Spleen (tissue), 11 donors: Measurements from ENCODE around the gene ADAP1. TPM values are rescaled to one million over a fixed set of nuclear protein-coding genes. Genes with fewer than 3 reads are reported as not detected.
A peak's percentile ranks its signal among the peaks of the same experiment; 100 is the strongest.

ENCODE experiments used
- DNase-seq: peaks from one replicate; pipeline ENCODE4 v3.0.0-alpha.2; 2020
- H3K27ac ChIP-seq, 8 donors: fragments of 200-600 bp; sonication (generic) in 7 of 8; 1 replicate in 4 of 8; 2 replicates in 4 of 8; pipeline versions ENCODE4 v1.5.0 to v1.8.0; 2016 to 2021; ENCODE audit warnings: inconsistent platforms in 4 of 8, mild to moderate bottlenecking in 4 of 8, moderate library complexity in 1 of 8
- H3K27me3 ChIP-seq, 7 donors: fragments of 200-600 bp; sonication (generic) in 6 of 7; replicated peaks in 1 of 7; 1 replicate in 4 of 7; 2 replicates in 3 of 7; pipeline versions ENCODE4 v1.5.0 to v1.8.0; 2016 to 2021; ENCODE audit warnings: inconsistent platforms in 3 of 7, mild to moderate bottlenecking in 1 of 7
- H3K36me3 ChIP-seq, 6 donors: fragments of 200-600 bp; sonication (generic) in 5 of 6; 1 replicate in 4 of 6; 2 replicates in 2 of 6; pipeline versions ENCODE4 v1.5.0 to v1.8.0; 2016 to 2021; ENCODE audit warnings: inconsistent platforms in 2 of 6
- H3K4me1 ChIP-seq, 6 donors: fragments of 200-600 bp; sonication (generic) in 5 of 6; 1 replicate in 3 of 6; 2 replicates in 3 of 6; pipeline versions ENCODE4 v1.5.0 to v1.8.0; 2016 to 2021; ENCODE audit warnings: inconsistent platforms in 3 of 6
- H3K4me3 ChIP-seq, 8 donors: fragments of 200-600 bp; sonication (generic) in 7 of 8; 1 replicate in 4 of 8; 2 replicates in 4 of 8; pipeline versions ENCODE4 v1.5.0 to v1.8.0; 2016 to 2021; ENCODE audit warnings: inconsistent platforms in 4 of 8, mild to moderate bottlenecking in 4 of 8, moderate library complexity in 2 of 8
- H3K9me3 ChIP-seq, 8 donors: fragments of 200-600 bp; sonication (generic) in 7 of 8; 1 replicate in 4 of 8; 2 replicates in 4 of 8; pipeline versions ENCODE4 v1.5.0 to v1.8.0; 2016 to 2021; ENCODE audit warnings: inconsistent platforms in 4 of 8
- POLR2A ChIP-seq, 3 donors: fragments of 450-650 bp; IDR thresholded peaks; one replicate each; pipeline ENCODE4 v1.5.1; 2017; ENCODE audit warnings: antibody characterized with exemption in 3 of 3, mild to moderate bottlenecking in 1 of 3
- POLR2AphosphoS5 ChIP-seq, 3 donors: sonication (generic); formaldehyde crosslinking; IDR thresholded peaks; one replicate each; pipeline ENCODE4 v1.5.1; 2017; ENCODE audit warnings: antibody characterized with exemption in 3 of 3
- WGBS, 5 donors: extraction: QIAGEN DNeasy Blood & Tissue Kit in 3 of 5; methylation state at CpG; one replicate each; pipeline versions ENCODE4 v1.1.5 to v1.1.7; 2013 to 2018; 5-methylcytosine and 5-hydroxymethylcytosine counted together
- intact Hi-C: fragments of 100-400 bp; cut with DNase I; formaldehyde crosslinking; loops from one replicate; pipeline ENCODE4 v1.15.0; 2023; ENCODE audit warnings: low total_unique reads
- polyA plus RNA-seq, 3 donors: library from polyadenylated mRNA; stranded (reverse); fragments of 200-250 nt; gene quantifications; one replicate each; pipeline ENCODE4 v1.2.1, GENCODE V29; 2013
- total RNA-seq, 7 donors: library from RNA; depleted of rRNA in 3 of 7; stranded (reverse); fragments of >200 nt in 3 of 7; fragmentation: NEBNext Ultra II Directional in 4 of 7; extraction: Animal tissue kit (Norgen Biotek cat#: 25700) in 4 of 7; gene quantifications; one replicate each; pipeline versions ENCODE4 v1.1.0 to v1.2.1, GENCODE V29; 2016 to 2021
- TF ChIP-seq, protein P1 (sequence below), 11 experiments: fragments of 200-600 bp in 7 of 11; fragments of 450-650 bp in 4 of 11; sonication (generic) in 4 of 11; IDR thresholded peaks in 8 of 11; conservative IDR thresholded peaks in 3 of 11; 1 replicate in 7 of 11; 2 replicates in 4 of 11; pipeline versions ENCODE4 v1.4.0 to v1.8.0; 2016 to 2021; ENCODE audit warnings: antibody characterized with exemption in 11 of 11, inconsistent platforms in 4 of 11, mild to moderate bottlenecking in 1 of 11
- donor health status: healthy with polysubstance abuse.
- donor health status: DM: no; HTN: no; CAD: no; lungs with moderate emphysema.
- donor health status: DM: no; HTN: no; CAD: no.
- donor health status: Bipolar disorder and iron deficiency.
- donor health status: healthy.
- donor health status: DM: no; HTN: no; CAD: no.
- donor health status: DM: yes; HTN: yes; CAD: no.

ADAP1 gene
- total and polyA plus RNA-seq, 10 donors, result 8.7 to 38.6 (median 22.7) TPM

DNA sequence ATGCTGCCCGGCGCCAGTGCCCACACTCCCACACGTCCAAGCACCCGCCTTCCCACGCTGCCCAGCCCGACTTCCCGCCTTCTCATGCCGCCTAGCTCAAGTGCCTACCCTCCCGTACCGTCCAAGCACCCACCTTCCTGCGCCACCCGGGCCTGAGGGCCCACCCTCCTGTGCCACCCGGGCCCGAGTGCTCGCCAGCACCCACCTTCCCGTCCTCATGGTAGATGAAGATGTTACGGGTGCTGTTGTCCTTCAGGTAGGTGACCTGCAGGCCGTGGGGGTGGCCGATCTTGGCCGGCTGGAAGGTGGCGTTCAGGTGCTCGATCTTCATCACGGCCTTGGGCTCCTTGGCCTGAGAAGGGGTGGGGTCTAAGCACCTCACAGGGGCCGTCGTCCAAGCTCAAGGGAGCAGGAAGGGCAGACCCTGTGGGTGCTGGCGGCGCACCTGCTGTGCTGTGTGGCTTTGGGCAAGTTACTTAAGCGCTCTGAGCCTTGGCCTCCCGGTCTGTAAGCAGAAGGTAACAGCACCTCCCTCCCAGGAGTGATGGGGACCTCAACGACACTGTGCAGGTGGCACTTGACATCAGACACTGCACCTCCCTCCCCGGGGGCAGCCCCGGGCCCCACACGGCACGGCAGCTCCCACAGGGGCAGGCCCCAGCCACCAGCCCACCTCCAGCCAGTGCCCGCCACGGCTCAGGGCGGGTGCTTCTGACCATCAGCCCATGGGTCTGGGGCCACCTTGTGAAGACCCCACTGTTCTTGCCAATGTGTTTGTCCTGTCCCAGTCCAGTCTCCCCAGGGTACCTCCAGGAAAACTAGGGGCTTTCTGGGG, 50.3 kb downstream of the ADAP1 start:
- Histone ChIP-seq H3K36me3 (peaks cover 0 to 49% (median 0%) of the 10 kb centered on the region in 6 donors), H3K27me3 (peaks cover 0 to 17% (median 0%) of the 10 kb centered on the region in 7 donors), H3K27ac (peak overlapping the region in 5 of 8 donors; percentile 1 to 44 (median 31)), H3K9me3 (no peaks in the 10 kb centered on the region), H3K4me1 (peaks cover 4 to 47% (median 19%) of the 10 kb centered on the region in 6 donors), H3K4me3 (no peak overlapping the region)
- WGBS, 5 donors, result 88 to 92% (median 88%) methylated on average over 25 to 37 of the region's 37 CpGs
- no peak for DNase-seq
- TF ChIP-seq POLR2AphosphoS5 (IDR thresholded peaks at IDR 0.05) (peak in 1 of 3 donors; percentile 17), POLR2A (IDR thresholded peaks at IDR 0.05) (no peak)
- TF ChIP-seq, protein P1, sequence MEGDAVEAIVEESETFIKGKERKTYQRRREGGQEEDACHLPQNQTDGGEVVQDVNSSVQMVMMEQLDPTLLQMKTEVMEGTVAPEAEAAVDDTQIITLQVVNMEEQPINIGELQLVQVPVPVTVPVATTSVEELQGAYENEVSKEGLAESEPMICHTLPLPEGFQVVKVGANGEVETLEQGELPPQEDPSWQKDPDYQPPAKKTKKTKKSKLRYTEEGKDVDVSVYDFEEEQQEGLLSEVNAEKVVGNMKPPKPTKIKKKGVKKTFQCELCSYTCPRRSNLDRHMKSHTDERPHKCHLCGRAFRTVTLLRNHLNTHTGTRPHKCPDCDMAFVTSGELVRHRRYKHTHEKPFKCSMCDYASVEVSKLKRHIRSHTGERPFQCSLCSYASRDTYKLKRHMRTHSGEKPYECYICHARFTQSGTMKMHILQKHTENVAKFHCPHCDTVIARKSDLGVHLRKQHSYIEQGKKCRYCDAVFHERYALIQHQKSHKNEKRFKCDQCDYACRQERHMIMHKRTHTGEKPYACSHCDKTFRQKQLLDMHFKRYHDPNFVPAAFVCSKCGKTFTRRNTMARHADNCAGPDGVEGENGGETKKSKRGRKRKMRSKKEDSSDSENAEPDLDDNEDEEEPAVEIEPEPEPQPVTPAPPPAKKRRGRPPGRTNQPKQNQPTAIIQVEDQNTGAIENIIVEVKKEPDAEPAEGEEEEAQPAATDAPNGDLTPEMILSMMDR (IDR thresholded peaks at IDR 0.05 in 8 of 11, conservative IDR thresholded peaks at IDR 0.05 in 3 of 11), result no peak
- intact Hi-C loops, result loop anchor here (10.0 kb wide), 1 partner anchor 51 kb away; the partner anchor contains the start of gene ADAP1

DNA sequence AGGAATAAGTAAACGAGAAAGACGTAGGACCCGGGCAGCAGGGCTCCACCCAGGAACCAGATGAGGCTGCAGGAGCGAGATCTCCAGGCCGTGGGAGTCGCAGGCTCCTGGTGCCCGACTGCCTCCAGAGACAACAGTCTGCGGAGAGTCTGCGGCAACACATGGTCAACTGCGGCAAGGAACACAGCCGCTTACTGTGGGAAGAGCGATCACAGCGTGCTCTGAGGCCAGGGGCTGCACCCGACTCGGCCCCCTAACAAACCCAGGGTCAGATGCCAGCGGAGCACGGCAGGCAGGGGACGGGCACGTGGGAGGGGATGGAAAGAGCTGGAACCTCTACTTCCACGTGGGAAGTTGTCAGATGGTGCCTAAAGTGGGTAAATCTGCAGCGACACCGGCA, 51.5 kb downstream of the ADAP1 start:
- intact Hi-C loops, result loop anchor here (10.0 kb wide), 1 partner anchor 52 kb away; the partner anchor contains the start of gene ADAP1
- H3K4me3 ChIP-seq, result no peak overlapping the region
- H3K4me1 ChIP-seq, result peaks cover 0 to 49% (median 17%) of the 10 kb centered on the region in 6 donors
- WGBS, 5 donors, result 87 to 92% (median 90%) methylated on average over 22 of the region's 22 CpGs
- H3K9me3 ChIP-seq, result no peaks in the 10 kb centered on the region
- H3K36me3 ChIP-seq, result peaks cover 0 to 60% (median 9%) of the 10 kb centered on the region in 6 donors
- peaks cover 0 to 17% (median 0%) of the 10 kb centered on the region in 7 donors for H3K27me3 ChIP-seq
- TF ChIP-seq POLR2AphosphoS5 (IDR thresholded peaks at IDR 0.05) (no peak), POLR2A (IDR thresholded peaks at IDR 0.05) (no peak)
- TF ChIP-seq, protein P1 (IDR thresholded peaks at IDR 0.05 in 8 of 11, conservative IDR thresholded peaks at IDR 0.05 in 3 of 11), result no peak
- DNase-seq, result no peak
- H3K27ac ChIP-seq, result no peak overlapping the region

DNA sequence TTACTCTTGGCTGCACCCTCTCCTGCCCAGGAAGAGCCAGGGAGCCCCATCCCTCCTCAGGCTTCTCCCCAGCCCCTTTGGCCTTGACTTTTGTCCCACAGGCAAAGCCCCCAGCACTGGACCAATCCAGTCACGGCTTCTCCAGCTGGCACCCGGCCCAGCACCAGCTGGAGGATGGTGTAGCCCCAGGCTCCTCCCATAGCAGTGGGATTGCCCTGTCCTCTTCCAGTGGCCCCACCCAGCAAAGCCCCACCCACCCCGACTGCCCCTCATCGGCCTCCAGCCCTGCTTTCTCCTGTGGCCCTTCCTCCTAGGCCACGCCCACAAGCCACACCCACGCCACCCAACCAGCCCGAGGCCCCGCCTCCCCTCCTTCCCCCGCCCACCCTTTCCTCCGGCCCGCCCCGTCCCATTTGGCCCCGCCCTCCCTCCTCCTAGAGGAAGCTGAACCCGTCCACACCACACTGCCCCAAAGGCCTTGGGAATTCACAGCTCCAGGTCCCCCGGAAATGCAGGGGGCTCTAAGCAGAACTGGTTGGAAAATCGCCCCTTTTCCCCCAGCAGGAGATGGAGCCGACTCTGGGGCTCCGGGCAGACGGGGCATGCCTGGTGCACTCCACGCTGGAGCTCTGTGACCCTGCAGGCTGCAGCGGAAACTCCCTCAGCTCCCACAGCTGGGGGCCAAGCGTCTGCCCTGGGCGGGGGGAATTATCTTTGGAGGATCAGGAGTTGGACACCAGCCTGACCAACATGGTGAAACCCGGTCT, 52.9 kb downstream of the ADAP1 start:
- Histone ChIP-seq H3K4me3 (peak overlapping the region in 1 of 8 donors; percentile 32), H3K27ac (peak overlapping the region in 7 of 8 donors; percentile 20 to 65 (median 53)), H3K9me3 (no peaks in the 10 kb centered on the region), H3K27me3 (peaks cover 0 to 17% (median 0%) of the 10 kb centered on the region in 7 donors), H3K4me1 (peaks cover 0 to 47% (median 19%) of the 10 kb centered on the region in 6 donors), H3K36me3 (peaks cover 0 to 68% (median 22%) of the 10 kb centered on the region in 6 donors)
- WGBS, 5 donors, result 20 to 35% (median 28%) methylated on average over 14 to 24 of the region's 24 CpGs
- TF ChIP-seq, protein P1 (IDR thresholded peaks at IDR 0.05 in 8 of 11, conservative IDR thresholded peaks at IDR 0.05 in 3 of 11), result no peak
- TF ChIP-seq POLR2A (IDR thresholded peaks at IDR 0.05) (no peak), POLR2AphosphoS5 (IDR thresholded peaks at IDR 0.05) (peak in 1 of 3 donors; percentile 32)
- peak; percentile 85 for DNase-seq
- intact Hi-C loops, result loop anchor here (10.0 kb wide), 1 partner anchor 53 kb away; the partner anchor contains the start of gene ADAP1
